ENCODE data around the gene ONECUT2.

The ONECUT2 gene

DNA sequence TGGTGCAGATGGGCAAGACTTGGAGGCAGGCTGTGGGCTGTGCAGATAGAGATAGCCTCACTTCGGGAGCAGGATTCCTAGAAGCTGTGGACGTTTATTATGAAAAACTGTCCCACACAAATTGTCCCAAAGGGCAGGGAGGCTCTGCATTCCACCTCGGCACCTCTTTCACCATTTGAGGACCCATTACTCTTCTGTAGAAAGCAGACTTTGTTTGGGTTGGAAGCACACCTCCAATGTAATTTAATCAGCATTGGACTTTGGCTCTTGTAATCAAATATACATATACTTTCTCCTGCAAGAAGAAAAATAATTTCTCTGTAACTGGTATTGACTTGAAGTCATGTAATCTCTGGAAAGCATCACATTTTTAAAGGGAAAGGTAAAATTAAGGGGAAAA, 8.5 kb downstream of the ONECUT2 start:
- no peak overlapping the region for H3K4me2 ChIP-seq (ENCODE audit: low read length, poor library complexity, severe bottlenecking)
- no peak overlapping the region for H3K27ac ChIP-seq (ENCODE audit: low read length, poor library complexity, severe bottlenecking)
- DNase-seq: no peak
- H2BK120ac ChIP-seq (ENCODE audit: low read depth, low read length): no peak overlapping the region
- H2AFZ ChIP-seq (ENCODE audit: low read depth, low read length): no peak overlapping the region
- H2BK15ac ChIP-seq (ENCODE audit: low read depth, poor library complexity, severe bottlenecking): no peak overlapping the region
- H2BK12ac ChIP-seq (ENCODE audit: low read length in 2 of 2): no peak overlapping the region
- peaks cover 29% of the 10 kb centered on the region for H3K4me1 ChIP-seq (ENCODE audit: control insufficient read depth, insufficient read depth, low read depth, low read length)
- H3K14ac ChIP-seq (ENCODE audit: low read length in 2 of 2): no peak overlapping the region
- H3K79me1 ChIP-seq (replicated peaks; ENCODE audit: low read length, poor library complexity, severe bottlenecking): no peaks in the 10 kb centered on the region
- no peak overlapping the region for H3K23ac ChIP-seq (ENCODE audit: low read length in 2 of 2)
- no peak overlapping the region for H4K8ac ChIP-seq (ENCODE audit: low read length)
- no peak overlapping the region for H2AK5ac ChIP-seq (ENCODE audit: low read length, severe bottlenecking)
- WGBS: 40% methylated on average over 1 of the region's 3 CpGs
- H3K4me3 ChIP-seq (ENCODE audit: insufficient read depth in 1 of 2, low read depth in 1 of 2, low read length in 2 of 2): no peak overlapping the region
- peaks cover 74 to 83% of the 10 kb centered on the region in 2 experiments for H3K27me3 ChIP-seq (ENCODE audit: control insufficient read depth in 1 of 2, insufficient read depth in 1 of 2, low read length in 2 of 2)
- H3K36me3 ChIP-seq (ENCODE audit: control insufficient read depth in 1 of 2, insufficient read depth in 2 of 2, low read depth in 1 of 2, low read length in 2 of 2): peaks cover 0 to 2% of the 10 kb centered on the region in 2 experiments
- no peak overlapping the region for H4K91ac ChIP-seq (ENCODE audit: low read length)
- no peak overlapping the region for H3K9ac ChIP-seq (ENCODE audit: low read length)
- H3K18ac ChIP-seq (ENCODE audit: low read depth in 1 of 2, low read length in 2 of 2): no peak overlapping the region
- H3K4ac ChIP-seq (ENCODE audit: low read depth in 1 of 2, low read length in 2 of 2): no peak overlapping the region
- H2BK5ac ChIP-seq (ENCODE audit: low read depth, low read length, poor library complexity, severe bottlenecking): no peak overlapping the region
- no peaks in the 10 kb centered on the region for H3K9me3 ChIP-seq (ENCODE audit: control insufficient read depth, low read length)

GRCh38 chr18:57444301-57444759, 9.2 kb downstream of the ONECUT2 start:
- Histone ChIP-seq H3K4me3 (ENCODE audit: insufficient read depth in 1 of 2, low read depth in 1 of 2, low read length in 2 of 2) (no peak overlapping the region), H2AFZ (ENCODE audit: low read depth, low read length) (no peak overlapping the region), H4K8ac (ENCODE audit: low read length) (no peak overlapping the region), H3K9ac (ENCODE audit: low read length) (no peak overlapping the region), H3K9me3 (ENCODE audit: control insufficient read depth, low read length) (no peaks in the 10 kb centered on the region), H3K14ac (ENCODE audit: low read length in 2 of 2) (no peak overlapping the region), H2BK5ac (ENCODE audit: low read depth, low read length, poor library complexity, severe bottlenecking) (no peak overlapping the region), H3K79me1 (replicated peaks; ENCODE audit: low read length, poor library complexity, severe bottlenecking) (no peaks in the 10 kb centered on the region), H3K18ac (ENCODE audit: low read depth in 1 of 2, low read length in 2 of 2) (no peak overlapping the region), H3K4ac (ENCODE audit: low read depth in 1 of 2, low read length in 2 of 2) (no peak overlapping the region), H3K4me2 (ENCODE audit: low read length, poor library complexity, severe bottlenecking) (no peak overlapping the region), H3K36me3 (ENCODE audit: control insufficient read depth in 1 of 2, insufficient read depth in 2 of 2, low read depth in 1 of 2, low read length in 2 of 2) (peaks cover 0 to 2% of the 10 kb centered on the region in 2 experiments), H3K23ac (ENCODE audit: low read length in 2 of 2) (no peak overlapping the region), H4K91ac (ENCODE audit: low read length) (no peak overlapping the region), H3K4me1 (ENCODE audit: control insufficient read depth, insufficient read depth, low read depth, low read length) (peaks cover 24% of the 10 kb centered on the region), H2BK15ac (ENCODE audit: low read depth, poor library complexity, severe bottlenecking) (no peak overlapping the region), H3K27me3 (ENCODE audit: control insufficient read depth in 1 of 2, insufficient read depth in 1 of 2, low read length in 2 of 2) (peaks cover 68 to 80% of the 10 kb centered on the region in 2 experiments), H3K27ac (ENCODE audit: low read length, poor library complexity, severe bottlenecking) (no peak overlapping the region), H2AK5ac (ENCODE audit: low read length, severe bottlenecking) (no peak overlapping the region), H2BK120ac (ENCODE audit: low read depth, low read length) (no peak overlapping the region), H2BK12ac (ENCODE audit: low read length in 2 of 2) (no peak overlapping the region)
- DNase-seq: no peak
- WGBS: 53% methylated on average over 3 of the region's 3 CpGs

DNA sequence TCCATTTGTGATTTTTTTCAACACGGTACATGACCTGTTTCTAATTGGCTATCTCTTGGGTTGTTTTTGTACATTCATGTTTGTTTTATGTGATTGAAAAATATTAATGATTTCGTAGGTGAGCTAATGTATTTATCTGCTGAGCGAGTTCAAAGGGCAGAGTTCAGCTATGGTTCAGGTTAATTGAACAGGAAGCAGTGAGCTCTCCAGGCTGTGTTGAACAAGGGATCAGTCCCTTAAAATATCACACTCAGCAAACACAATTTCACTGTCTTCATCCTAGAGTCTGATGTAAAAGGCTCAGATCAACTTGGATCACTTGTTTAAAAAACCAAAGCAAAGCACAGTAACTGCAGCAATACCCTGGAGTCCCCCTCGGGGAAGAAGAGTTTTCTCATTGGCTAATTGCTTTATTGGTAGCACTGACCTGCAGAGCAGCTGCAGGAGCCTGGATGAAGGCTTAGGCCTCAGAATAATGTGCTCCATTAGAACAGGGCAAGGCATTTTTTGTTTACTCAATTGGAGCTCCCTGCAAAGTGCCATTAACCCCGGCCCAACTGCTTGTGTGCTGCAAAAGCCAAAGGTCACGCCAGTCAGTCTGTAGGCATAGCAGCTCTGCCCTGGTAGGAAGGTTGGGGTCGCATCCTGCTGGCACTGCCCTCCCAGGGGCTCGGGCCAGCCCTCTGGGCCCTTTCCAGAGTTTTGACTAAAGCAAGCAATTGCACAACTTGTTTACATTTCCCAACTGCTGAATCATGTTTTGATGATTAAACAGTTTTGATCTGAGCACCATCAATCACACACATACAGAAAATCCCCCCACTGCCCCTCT, 10.5 kb downstream of the ONECUT2 start:
- 62% methylated on average over 8 of the region's 8 CpGs for WGBS
- no peak overlapping the region for H2BK12ac ChIP-seq (ENCODE audit: low read length in 2 of 2)
- DNase-seq: no peak
- no peaks in the 10 kb centered on the region for H3K79me1 ChIP-seq (replicated peaks; ENCODE audit: low read length, poor library complexity, severe bottlenecking)
- H2AFZ ChIP-seq (ENCODE audit: low read depth, low read length): no peak overlapping the region
- no peak overlapping the region for H3K27ac ChIP-seq (ENCODE audit: low read length, poor library complexity, severe bottlenecking)
- H4K8ac ChIP-seq (ENCODE audit: low read length): no peak overlapping the region
- H3K14ac ChIP-seq (ENCODE audit: low read length in 2 of 2): no peak overlapping the region
- H3K4ac ChIP-seq (ENCODE audit: low read depth in 1 of 2, low read length in 2 of 2): no peak overlapping the region
- no peak overlapping the region for H4K91ac ChIP-seq (ENCODE audit: low read length)
- H3K27me3 ChIP-seq (ENCODE audit: control insufficient read depth in 1 of 2, insufficient read depth in 1 of 2, low read length in 2 of 2): peaks cover 54 to 69% of the 10 kb centered on the region in 2 experiments
- no peak overlapping the region for H3K4me2 ChIP-seq (ENCODE audit: low read length, poor library complexity, severe bottlenecking)
- H3K9ac ChIP-seq (ENCODE audit: low read length): no peak overlapping the region
- H3K36me3 ChIP-seq (ENCODE audit: control insufficient read depth in 1 of 2, insufficient read depth in 2 of 2, low read depth in 1 of 2, low read length in 2 of 2): peaks cover 0 to 2% of the 10 kb centered on the region in 2 experiments
- no peak overlapping the region for H3K23ac ChIP-seq (ENCODE audit: low read length in 2 of 2)
- H3K4me1 ChIP-seq (ENCODE audit: control insufficient read depth, insufficient read depth, low read depth, low read length): peaks cover 13% of the 10 kb centered on the region
- no peak overlapping the region for H2BK15ac ChIP-seq (ENCODE audit: low read depth, poor library complexity, severe bottlenecking)
- no peak overlapping the region for H2AK5ac ChIP-seq (ENCODE audit: low read length, severe bottlenecking)
- no peak overlapping the region for H3K4me3 ChIP-seq (ENCODE audit: insufficient read depth in 1 of 2, low read depth in 1 of 2, low read length in 2 of 2)
- H3K18ac ChIP-seq (ENCODE audit: low read depth in 1 of 2, low read length in 2 of 2): no peak overlapping the region
- H3K9me3 ChIP-seq (ENCODE audit: control insufficient read depth, low read length): no peaks in the 10 kb centered on the region
- H2BK120ac ChIP-seq (ENCODE audit: low read depth, low read length): no peak overlapping the region
- H2BK5ac ChIP-seq (ENCODE audit: low read depth, low read length, poor library complexity, severe bottlenecking): no peak overlapping the region

- H3K4ac ChIP-seq (ENCODE audit: low read depth in 1 of 2, low read length in 2 of 2): no peak overlapping the region
- H3K4me3 ChIP-seq (ENCODE audit: insufficient read depth in 1 of 2, low read depth in 1 of 2, low read length in 2 of 2): no peak overlapping the region
- no peaks in the 10 kb centered on the region for H3K9me3 ChIP-seq (ENCODE audit: control insufficient read depth, low read length)
- no peak overlapping the region for H2AK5ac ChIP-seq (ENCODE audit: low read length, severe bottlenecking)
- H2BK120ac ChIP-seq (ENCODE audit: low read depth, low read length): no peak overlapping the region
- no peak overlapping the region for H3K14ac ChIP-seq (ENCODE audit: low read length in 2 of 2)
- no peaks in the 10 kb centered on the region for H3K79me1 ChIP-seq (replicated peaks; ENCODE audit: low read length, poor library complexity, severe bottlenecking)
- H3K23ac ChIP-seq (ENCODE audit: low read length in 2 of 2): no peak overlapping the region
- no peak overlapping the region for H3K18ac ChIP-seq (ENCODE audit: low read depth in 1 of 2, low read length in 2 of 2)
- DNase-seq: no peak
- no peak overlapping the region for H2AFZ ChIP-seq (ENCODE audit: low read depth, low read length)
- peaks cover 48 to 67% of the 10 kb centered on the region in 2 experiments for H3K27me3 ChIP-seq (ENCODE audit: control insufficient read depth in 1 of 2, insufficient read depth in 1 of 2, low read length in 2 of 2)
- H3K9ac ChIP-seq (ENCODE audit: low read length): no peak overlapping the region
- H3K36me3 ChIP-seq (ENCODE audit: control insufficient read depth in 1 of 2, insufficient read depth in 2 of 2, low read depth in 1 of 2, low read length in 2 of 2): peaks cover 0 to 1% of the 10 kb centered on the region in 2 experiments
- no peak overlapping the region for H4K8ac ChIP-seq (ENCODE audit: low read length)
- no peak overlapping the region for H2BK5ac ChIP-seq (ENCODE audit: low read depth, low read length, poor library complexity, severe bottlenecking)
- no peak overlapping the region for H4K91ac ChIP-seq (ENCODE audit: low read length)
- WGBS: 15% methylated on average over 4 of the region's 4 CpGs
- no peak overlapping the region for H3K27ac ChIP-seq (ENCODE audit: low read length, poor library complexity, severe bottlenecking)
- peaks cover 9% of the 10 kb centered on the region for H3K4me1 ChIP-seq (ENCODE audit: control insufficient read depth, insufficient read depth, low read depth, low read length)
- no peak overlapping the region for H3K4me2 ChIP-seq (ENCODE audit: low read length, poor library complexity, severe bottlenecking)
- no peak overlapping the region for H2BK12ac ChIP-seq (ENCODE audit: low read length in 2 of 2)
- H2BK15ac ChIP-seq (ENCODE audit: low read depth, poor library complexity, severe bottlenecking): no peak overlapping the region
These were observed 11.1 kb downstream of the ONECUT2 start for GRCh38 chr18:57446322-57446721.

All from mesenchymal stem cell (in vitro differentiated cells and primary cell).